HL-60 (cell line): ENCODE results near the gene NOX1.

Experiments used
- DNase-seq, 2 experiments: peaks; one replicate each; pipeline ENCODE4 v3.0.0-alpha.2; 2010 to 2020; ENCODE audit warnings: low read depth in 1 of 2, low spot score in 1 of 2
- H3K27ac ChIP-seq: fragments of 250-450 bp; sonication (Bioruptor Pico); replicated peaks from 2 replicates; pipeline ENCODE4 v1.5.1; 2020; ENCODE audit warnings: mild to moderate bottlenecking, moderate library complexity
- H3K27me3 ChIP-seq: fragments of 250-450 bp; sonication (Bioruptor Pico); 2 replicates; pipeline ENCODE4 v1.5.1; 2021; ENCODE audit warnings: mild to moderate bottlenecking, moderate library complexity; ENCODE audit not compliant: insufficient read depth, poor library complexity, severe bottlenecking
- H3K4me3 ChIP-seq: replicated peaks from 2 replicates; pipeline ENCODE4 v1.5.1; 2011; ENCODE audit warnings: mild to moderate bottlenecking, control low read depth, low read length; ENCODE audit not compliant: insufficient read depth
- GABPA ChIP-seq: IDR thresholded peaks from 2 replicates; pipeline ENCODE4 v1.6.1; 2012; ENCODE audit warnings: low read depth
- POLR2AphosphoS5 ChIP-seq: IDR thresholded peaks from 2 replicates; pipeline ENCODE4 v1.6.1; 2012; ENCODE audit warnings: low read depth
- SPI1 ChIP-seq: IDR thresholded peaks from 2 replicates; pipeline ENCODE4 v1.6.1; 2012; ENCODE audit warnings: low read depth, mild to moderate bottlenecking, borderline replicate concordance
- TF ChIP-seq, protein P1 (sequence below): IDR thresholded peaks from 2 replicates; pipeline ENCODE4 v1.6.1; 2012; ENCODE audit warnings: low read depth; ENCODE audit not compliant: insufficient replicate concordance
- TF ChIP-seq, protein P2 (sequence below): IDR thresholded peaks from one replicate; pipeline ENCODE4 v1.5.1; 2011; ENCODE audit warnings: low read length, control low read depth, inconsistent platforms; ENCODE audit not compliant: insufficient read depth

Gene NOX1

DNA sequence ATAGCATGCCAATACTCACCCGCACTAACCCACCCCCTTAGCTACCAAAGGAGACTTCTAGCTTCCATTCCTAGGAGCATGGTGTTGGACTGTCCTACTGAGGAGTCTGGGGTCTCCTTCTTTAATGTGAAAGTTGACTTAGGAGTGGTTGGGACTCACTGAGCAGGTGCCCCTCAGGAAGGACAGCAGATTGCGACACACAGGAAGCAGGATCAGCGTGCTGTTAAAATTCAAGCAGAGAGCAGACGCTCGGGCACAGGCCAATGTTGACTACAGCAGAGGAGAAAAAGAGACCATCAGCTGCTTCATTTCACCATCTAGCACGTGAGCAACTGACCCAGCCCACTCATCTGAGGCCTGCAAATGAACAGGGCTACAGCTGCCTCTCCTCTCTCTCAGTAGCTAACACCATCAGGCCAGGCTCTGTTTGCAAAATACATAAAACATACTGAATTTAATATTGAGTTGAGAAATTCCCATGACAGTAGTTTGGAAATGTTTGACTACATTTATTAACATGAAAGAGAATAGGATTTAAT lies 10.8 kb downstream of the NOX1 start:
- Histone ChIP-seq H3K4me3 (no peak overlapping the region), H3K27ac (no peak overlapping the region), H3K27me3 (no peaks in the 10 kb centered on the region)
- TF ChIP-seq SPI1 (no peak), POLR2AphosphoS5 (no peak), GABPA (no peak)
- TF ChIP-seq, protein P1, sequence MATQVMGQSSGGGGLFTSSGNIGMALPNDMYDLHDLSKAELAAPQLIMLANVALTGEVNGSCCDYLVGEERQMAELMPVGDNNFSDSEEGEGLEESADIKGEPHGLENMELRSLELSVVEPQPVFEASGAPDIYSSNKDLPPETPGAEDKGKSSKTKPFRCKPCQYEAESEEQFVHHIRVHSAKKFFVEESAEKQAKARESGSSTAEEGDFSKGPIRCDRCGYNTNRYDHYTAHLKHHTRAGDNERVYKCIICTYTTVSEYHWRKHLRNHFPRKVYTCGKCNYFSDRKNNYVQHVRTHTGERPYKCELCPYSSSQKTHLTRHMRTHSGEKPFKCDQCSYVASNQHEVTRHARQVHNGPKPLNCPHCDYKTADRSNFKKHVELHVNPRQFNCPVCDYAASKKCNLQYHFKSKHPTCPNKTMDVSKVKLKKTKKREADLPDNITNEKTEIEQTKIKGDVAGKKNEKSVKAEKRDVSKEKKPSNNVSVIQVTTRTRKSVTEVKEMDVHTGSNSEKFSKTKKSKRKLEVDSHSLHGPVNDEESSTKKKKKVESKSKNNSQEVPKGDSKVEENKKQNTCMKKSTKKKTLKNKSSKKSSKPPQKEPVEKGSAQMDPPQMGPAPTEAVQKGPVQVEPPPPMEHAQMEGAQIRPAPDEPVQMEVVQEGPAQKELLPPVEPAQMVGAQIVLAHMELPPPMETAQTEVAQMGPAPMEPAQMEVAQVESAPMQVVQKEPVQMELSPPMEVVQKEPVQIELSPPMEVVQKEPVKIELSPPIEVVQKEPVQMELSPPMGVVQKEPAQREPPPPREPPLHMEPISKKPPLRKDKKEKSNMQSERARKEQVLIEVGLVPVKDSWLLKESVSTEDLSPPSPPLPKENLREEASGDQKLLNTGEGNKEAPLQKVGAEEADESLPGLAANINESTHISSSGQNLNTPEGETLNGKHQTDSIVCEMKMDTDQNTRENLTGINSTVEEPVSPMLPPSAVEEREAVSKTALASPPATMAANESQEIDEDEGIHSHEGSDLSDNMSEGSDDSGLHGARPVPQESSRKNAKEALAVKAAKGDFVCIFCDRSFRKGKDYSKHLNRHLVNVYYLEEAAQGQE: no peak
- TF ChIP-seq, protein P2, sequence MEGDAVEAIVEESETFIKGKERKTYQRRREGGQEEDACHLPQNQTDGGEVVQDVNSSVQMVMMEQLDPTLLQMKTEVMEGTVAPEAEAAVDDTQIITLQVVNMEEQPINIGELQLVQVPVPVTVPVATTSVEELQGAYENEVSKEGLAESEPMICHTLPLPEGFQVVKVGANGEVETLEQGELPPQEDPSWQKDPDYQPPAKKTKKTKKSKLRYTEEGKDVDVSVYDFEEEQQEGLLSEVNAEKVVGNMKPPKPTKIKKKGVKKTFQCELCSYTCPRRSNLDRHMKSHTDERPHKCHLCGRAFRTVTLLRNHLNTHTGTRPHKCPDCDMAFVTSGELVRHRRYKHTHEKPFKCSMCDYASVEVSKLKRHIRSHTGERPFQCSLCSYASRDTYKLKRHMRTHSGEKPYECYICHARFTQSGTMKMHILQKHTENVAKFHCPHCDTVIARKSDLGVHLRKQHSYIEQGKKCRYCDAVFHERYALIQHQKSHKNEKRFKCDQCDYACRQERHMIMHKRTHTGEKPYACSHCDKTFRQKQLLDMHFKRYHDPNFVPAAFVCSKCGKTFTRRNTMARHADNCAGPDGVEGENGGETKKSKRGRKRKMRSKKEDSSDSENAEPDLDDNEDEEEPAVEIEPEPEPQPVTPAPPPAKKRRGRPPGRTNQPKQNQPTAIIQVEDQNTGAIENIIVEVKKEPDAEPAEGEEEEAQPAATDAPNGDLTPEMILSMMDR: no peak
- no peak for DNase-seq

GRCh38 chrX:100852810-100853209 lies 21.3 kb downstream of the NOX1 start:
- H3K4me3 ChIP-seq: no peak overlapping the region
- TF ChIP-seq POLR2AphosphoS5 (no peak), SPI1 (no peak), GABPA (no peak)
- TF ChIP-seq, protein P2: no peak
- TF ChIP-seq, protein P1: no peak
- no peak for DNase-seq
- H3K27ac ChIP-seq: no peak overlapping the region
- H3K27me3 ChIP-seq: no peaks in the 10 kb centered on the region

- TF ChIP-seq, protein P1: no peak
- TF ChIP-seq POLR2AphosphoS5 (no peak), GABPA (no peak), SPI1 (no peak)
- TF ChIP-seq, protein P2: no peak
- Histone ChIP-seq H3K27me3 (no peaks in the 10 kb centered on the region), H3K4me3 (no peak overlapping the region), H3K27ac (no peak overlapping the region)
- DNase-seq: no peak
These were observed 23.8 kb downstream of the NOX1 start for GRCh38 chrX:100850317-100850716.
